ENCODE data around the gene PROM2.

GRCh38 chr2:95260028-95261023 lies 13.9 kb upstream of the PROM2 start:
- no peak for TF ChIP-seq CTCF (IDR thresholded peaks at IDR 0.05; ENCODE audit: insufficient read depth, low read depth, low read length)
- no peak for TF ChIP-seq EZH2 (IDR thresholded peaks at IDR 0.05; ENCODE audit: insufficient read depth, low read length)
